OCI-LY3 (cell line): Measurements from ENCODE around the gene SEC14L3.

Source experiments
- H2AFZ ChIP-seq: fragments of 200-600, 300-600 bp; shearing (Covaris generic); 2 replicates; pipeline ENCODE4 v1.6.0; 2014; ENCODE audit warnings: antibody characterized with exemption, low read depth, low read length
- H3K27ac ChIP-seq: fragments of 200-600, 300-600 bp; sonication (generic); 2 replicates; pipeline ENCODE4 v1.5.1; 2014; ENCODE audit warnings: mild to moderate bottlenecking, low read length, moderate library complexity, mixed read lengths
- H3K27me3 ChIP-seq: fragments of 200-600, 300-600 bp; sonication (generic); 2 replicates; pipeline ENCODE4 v1.6.1; 2014; ENCODE audit warnings: low read depth, low read length, mixed read lengths
- H3K36me3 ChIP-seq: fragments of 200-600, 300-600 bp; sonication (generic); replicated peaks from 2 replicates; pipeline ENCODE3; 2014; ENCODE audit warnings: low read depth, low read length, mixed read lengths
- H3K4me1 ChIP-seq: fragments of 300-600, 200-600 bp; sonication (generic); 2 replicates; pipeline ENCODE4 v1.6.1; 2014; ENCODE audit warnings: low read length, mixed read lengths
- H3K4me2 ChIP-seq: fragments of 200-600, 300-600 bp; sonication (generic); 2 replicates; pipeline ENCODE4 v1.6.1; 2014; ENCODE audit warnings: low read length, mixed read lengths
- H3K4me3 ChIP-seq: fragments of 300-600, 200-600 bp; sonication (generic); 2 replicates; pipeline ENCODE4 v1.5.1; 2014; ENCODE audit warnings: antibody characterized with exemption, mild to moderate bottlenecking, low read length, moderate library complexity
- H3K79me2 ChIP-seq: fragments of 300-600, 200-600 bp; shearing (Covaris generic); 2 replicates; pipeline ENCODE4 v1.6.1; 2014; ENCODE audit warnings: mild to moderate bottlenecking, low read length, mixed read lengths
- H3K9ac ChIP-seq: fragments of 300-600, 200-600 bp; shearing (Covaris generic); 2 replicates; pipeline ENCODE4 v1.6.0; 2014; ENCODE audit warnings: mild to moderate bottlenecking, low read length, moderate library complexity
- H3K9me3 ChIP-seq: fragments of 200-600, 300-600 bp; shearing (Covaris generic); 2 replicates; pipeline ENCODE4 v1.6.1; 2014; ENCODE audit warnings: low read length, mixed read lengths; ENCODE audit not compliant: insufficient read depth
- H4K20me1 ChIP-seq: fragments of 200-600, 300-600 bp; sonication (generic); 2 replicates; pipeline ENCODE4 v1.6.1; 2016; ENCODE audit warnings: low read length, mixed read lengths; ENCODE audit not compliant: insufficient read depth
- CTCF ChIP-seq: fragments of 200-600, 300-600 bp; sonication (generic); IDR thresholded peaks from 2 replicates; pipeline ENCODE4 v1.5.1; 2014; ENCODE audit warnings: antibody characterized with exemption, low read length, low read depth
- EZH2phosphoT487 ChIP-seq: fragments of 200-600 bp; shearing (Covaris generic); IDR thresholded peaks from 2 replicates; pipeline ENCODE4 v1.6.1; 2018; ENCODE audit warnings: antibody characterized with exemption, mixed run types, low read depth

SEC14L3 gene

GRCh38 chr22:30495041-30495784 is 23.4 kb upstream of the SEC14L3 start:
- Histone ChIP-seq H3K4me2 (no peak overlapping the region), H3K4me3 (no peak overlapping the region), H3K27ac (no peak overlapping the region), H3K9ac (no peak overlapping the region), H3K9me3 (no peaks in the 10 kb centered on the region), H3K36me3 (no peaks in the 10 kb centered on the region), H3K4me1 (no peaks in the 10 kb centered on the region), H2AFZ (no peak overlapping the region), H3K79me2 (no peaks in the 10 kb centered on the region), H4K20me1 (no peaks in the 10 kb centered on the region), H3K27me3 (peaks cover 20% of the 10 kb centered on the region)
- no peak for TF ChIP-seq CTCF
- TF ChIP-seq EZH2phosphoT487: no peak

DNA sequence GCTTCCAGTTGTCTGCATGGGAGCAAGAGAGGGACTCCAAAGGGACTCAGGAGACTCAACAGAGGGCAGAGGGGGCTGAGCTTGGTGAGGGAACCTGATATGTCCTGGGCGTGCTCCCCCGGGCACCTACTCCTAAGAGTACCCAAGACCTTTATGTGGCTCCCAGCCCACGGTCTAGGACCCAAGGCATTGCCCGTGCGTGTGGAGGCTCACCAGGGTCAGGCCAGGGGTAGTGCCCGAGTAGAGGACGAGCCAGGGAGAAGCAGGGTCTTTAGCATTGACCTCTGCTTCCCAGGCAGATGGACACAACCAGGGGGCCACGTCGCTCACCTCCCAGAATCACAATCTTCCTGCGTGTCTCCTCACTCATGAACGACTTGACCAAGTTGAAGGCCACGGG is 20.3 kb upstream of the SEC14L3 start:
- Histone ChIP-seq H3K36me3 (no peaks in the 10 kb centered on the region), H3K4me3 (no peak overlapping the region), H2AFZ (no peak overlapping the region), H3K4me1 (no peaks in the 10 kb centered on the region), H3K79me2 (no peaks in the 10 kb centered on the region), H3K27me3 (peaks cover 22% of the 10 kb centered on the region), H3K9me3 (no peaks in the 10 kb centered on the region), H4K20me1 (no peaks in the 10 kb centered on the region), H3K27ac (no peak overlapping the region), H3K4me2 (no peak overlapping the region), H3K9ac (no peak overlapping the region)
- TF ChIP-seq EZH2phosphoT487 (no peak), CTCF (no peak)

DNA sequence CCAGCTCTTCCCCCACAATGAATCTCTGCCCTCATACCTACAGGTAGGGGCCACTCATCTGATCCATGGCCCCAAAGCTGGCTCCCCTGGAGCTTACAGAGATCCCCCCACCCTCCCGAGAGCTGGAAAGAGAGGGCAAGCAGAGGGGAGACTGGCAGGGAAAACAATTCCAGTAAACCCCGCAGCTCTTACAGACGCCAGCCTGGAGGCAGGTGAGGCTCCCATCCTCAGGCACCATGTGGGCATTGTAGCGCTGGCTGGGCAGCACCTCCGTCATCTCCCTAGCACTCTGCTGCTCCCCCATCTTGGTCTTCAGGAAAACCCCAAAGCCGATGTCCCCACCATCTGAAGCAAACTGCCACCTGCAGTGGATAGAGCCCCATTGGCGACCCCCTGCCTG is 19.6 kb upstream of the SEC14L3 start:
- Histone ChIP-seq H3K9ac (no peak overlapping the region), H3K79me2 (no peaks in the 10 kb centered on the region), H3K27ac (no peak overlapping the region), H3K27me3 (peaks cover 22% of the 10 kb centered on the region), H3K4me2 (no peak overlapping the region), H3K9me3 (no peaks in the 10 kb centered on the region), H4K20me1 (no peaks in the 10 kb centered on the region), H2AFZ (no peak overlapping the region), H3K4me1 (no peaks in the 10 kb centered on the region), H3K36me3 (no peaks in the 10 kb centered on the region), H3K4me3 (no peak overlapping the region)
- TF ChIP-seq CTCF (no peak), EZH2phosphoT487 (no peak)

DNA sequence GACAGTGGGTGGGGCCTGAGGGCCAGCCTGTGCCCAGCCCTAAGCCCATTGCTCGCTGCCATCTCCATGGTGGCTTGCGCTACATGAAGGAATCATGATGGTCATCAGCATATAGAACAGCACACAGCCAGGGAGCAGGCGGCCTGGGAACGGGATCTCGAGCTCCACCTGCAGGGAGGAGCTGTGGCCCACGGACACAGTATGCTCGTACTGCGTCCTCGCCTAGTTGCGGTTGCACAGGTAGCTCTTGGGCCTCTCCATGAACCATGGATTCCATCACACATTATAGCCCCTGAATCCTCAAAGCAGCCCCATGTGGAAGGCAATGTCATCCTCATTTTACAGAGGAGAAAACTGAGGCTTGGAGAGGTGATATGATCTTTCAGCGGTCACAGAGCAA is 18.6 kb upstream of the SEC14L3 start:
- no peaks in the 10 kb centered on the region for H3K36me3 ChIP-seq
- no peaks in the 10 kb centered on the region for H3K79me2 ChIP-seq
- TF ChIP-seq EZH2phosphoT487: no peak
- peak; percentile 15; the same call in 1 of the 2 replicates for TF ChIP-seq CTCF
- no peak overlapping the region for H3K27ac ChIP-seq
- H3K4me3 ChIP-seq: no peak overlapping the region
- H3K4me2 ChIP-seq: no peak overlapping the region
- no peaks in the 10 kb centered on the region for H4K20me1 ChIP-seq
- H3K9ac ChIP-seq: no peak overlapping the region
- H2AFZ ChIP-seq: no peak overlapping the region
- no peaks in the 10 kb centered on the region; the same call in 1 of the 2 replicates for H3K4me1 ChIP-seq
- H3K27me3 ChIP-seq: peaks cover 22% of the 10 kb centered on the region
- H3K9me3 ChIP-seq: no peaks in the 10 kb centered on the region
